ENCODE results near the gene FKBP6.
"Not testable (repeated sequence)": the region's sequence is repeated elsewhere in the genome, so short reads cannot be mapped to it uniquely, and the experiment has no call there.

FKBP6 gene

GRCh38 chr7:73327922-73328321, at the start of gene FKBP6, which contains the start of gene TRIM50:
Gene FKBP6, plus strand, starts transcription at chr7:73328161. Its CDS starts 268 bp downstream, at chr7:73328429.
Gene TRIM50, minus strand, starts transcription at chr7:73328082. Its CDS starts 3,295 bp downstream, at chr7:73324787.
- not testable (repeated sequence) for DNase-seq (ENCODE audit: low read depth, low spot score)

- not testable (repeated sequence) for DNase-seq (ENCODE audit: low read depth, low spot score)
Observed at GRCh38 chr7:73297235-73297634, 30.7 kb upstream of the FKBP6 start.

- DNase-seq (ENCODE audit: low read depth, low spot score), result not testable (repeated sequence)
Observed at GRCh38 chr7:73297706-73298105, 30.3 kb upstream of the FKBP6 start.

- not testable (repeated sequence) for DNase-seq (ENCODE audit: low read depth, low spot score)
Observed at GRCh38 chr7:73299812-73300211, 28.1 kb upstream of the FKBP6 start.

GRCh38 chr7:73301108-73301507, 26.9 kb upstream of the FKBP6 start:
- DNase-seq (ENCODE audit: low read depth, low spot score), result not testable (repeated sequence)

- DNase-seq (ENCODE audit: low read depth, low spot score), result not testable (repeated sequence)
Observed at GRCh38 chr7:73302846-73303245, 25.1 kb upstream of the FKBP6 start.

- DNase-seq (ENCODE audit: low read depth, low spot score), result no peak
Observed at GRCh38 chr7:73303546-73303945, 24.4 kb upstream of the FKBP6 start.

GRCh38 chr7:73304071-73304470, 23.9 kb upstream of the FKBP6 start:
- no peak for DNase-seq (ENCODE audit: low read depth, low spot score)

GRCh38 chr7:73304612-73305387, 23.2 kb upstream of the FKBP6 start:
- DNase-seq (ENCODE audit: low read depth, low spot score), result not testable (repeated sequence)

GRCh38 chr7:73307436-73307835, 20.5 kb upstream of the FKBP6 start:
- no peak for DNase-seq (ENCODE audit: low read depth, low spot score)

- DNase-seq (ENCODE audit: low read depth, low spot score), result no peak
Observed at GRCh38 chr7:73308074-73308664, 19.8 kb upstream of the FKBP6 start.

- DNase-seq (ENCODE audit: low read depth, low spot score), result peak; percentile 13
Observed at GRCh38 chr7:73308665-73309214, 19.2 kb upstream of the FKBP6 start, which contains the start of gene NSUN5. Gene NSUN5, minus strand, starts transcription at chr7:73308826. Its CDS starts 36 bp downstream, at chr7:73308790.

- DNase-seq (ENCODE audit: low read depth, low spot score), result not testable (repeated sequence)
Observed at GRCh38 chr7:73311421-73311820, 16.5 kb upstream of the FKBP6 start.

GRCh38 chr7:73312831-73313520, 15.0 kb upstream of the FKBP6 start:
- no peak for DNase-seq (ENCODE audit: low read depth, low spot score)

GRCh38 chr7:73313521-73313906, 14.4 kb upstream of the FKBP6 start:
- DNase-seq (ENCODE audit: low read depth, low spot score), result no peak

- no peak for DNase-seq (ENCODE audit: low read depth, low spot score)
Observed at GRCh38 chr7:73314271-73314670, 13.7 kb upstream of the FKBP6 start.

GRCh38 chr7:73316521-73316920, 11.4 kb upstream of the FKBP6 start:
- DNase-seq (ENCODE audit: low read depth, low spot score), result no peak

GRCh38 chr7:73318656-73319204, 9.2 kb upstream of the FKBP6 start:
- not testable (repeated sequence) for DNase-seq (ENCODE audit: low read depth, low spot score)

- DNase-seq (ENCODE audit: low read depth, low spot score), result not testable (repeated sequence)
Observed at GRCh38 chr7:73319541-73319940, 8.4 kb upstream of the FKBP6 start.

GRCh38 chr7:73320009-73320408, 8.0 kb upstream of the FKBP6 start:
- not testable (repeated sequence) for DNase-seq (ENCODE audit: low read depth, low spot score)

- DNase-seq (ENCODE audit: low read depth, low spot score), result not testable (repeated sequence)
Observed at GRCh38 chr7:73323434-73324080, 4.4 kb upstream of the FKBP6 start.

Data from smooth muscle cell of the brain vasculature (primary cell).